Measurements from ENCODE around the gene LAMB4. TPM values are rescaled to one million over a fixed set of nuclear protein-coding genes. Genes with fewer than 3 reads are reported as not detected.
A peak's percentile ranks its signal among the peaks of the same experiment; 100 is the strongest.

Gene LAMB4
- polyA plus RNA-seq, 1 donor = 0.42 TPM

- peaks cover 38% of the 10 kb centered on the region for H3K4me1 ChIP-seq (ENCODE audit: control insufficient read depth, insufficient read depth, low read length)
- H3K4me3 ChIP-seq (ENCODE audit: low read length) = no peak overlapping the region
- no CpG with 5 or more reads among the region's 3 CpGs for WGBS (ENCODE audit: insufficient coverage, low lambda C conversion rate)
These were observed 131.3 kb downstream of the LAMB4 start for GRCh38 chr7:107998660-107999480.

DNA sequence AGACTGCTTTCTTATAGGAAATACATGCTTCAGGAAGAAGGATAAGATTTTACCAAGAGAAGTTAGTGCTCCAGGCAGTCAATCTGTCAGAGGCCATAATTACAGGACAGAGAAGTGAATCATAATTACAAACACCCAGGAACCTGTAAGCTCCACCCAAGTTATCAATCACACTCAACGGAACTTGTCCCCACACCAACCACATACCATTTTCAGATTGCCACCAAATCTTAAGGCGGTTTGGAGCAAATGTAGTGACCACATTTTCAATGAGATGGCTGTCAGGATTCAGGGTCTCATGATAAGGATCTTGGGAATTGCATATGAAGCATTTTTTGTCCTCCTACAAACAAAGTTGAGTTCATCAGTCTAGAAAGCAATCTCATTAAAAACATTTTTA lies 132.0 kb downstream of the LAMB4 start:
- Histone ChIP-seq H3K4me1 (ENCODE audit: control insufficient read depth, insufficient read depth, low read length) (peaks cover 40% of the 10 kb centered on the region), H3K9me3 (ENCODE audit: control insufficient read depth, low read depth, low read length) (no peaks in the 10 kb centered on the region), H3K27ac (ENCODE audit: low read length) (no peak overlapping the region), H3K36me3 (ENCODE audit: control insufficient read depth, insufficient read depth, low read length) (peaks cover 24% of the 10 kb centered on the region), H3K27me3 (ENCODE audit: control insufficient read depth, insufficient read depth, low read length) (no peaks in the 10 kb centered on the region), H3K4me3 (ENCODE audit: low read length) (no peak overlapping the region)
- no peak for DNase-seq
- no CpG with 5 or more reads among the region's 2 CpGs for WGBS (ENCODE audit: insufficient coverage, low lambda C conversion rate)

More at GRCh38 chr7:107998660-107999480, 131.3 kb downstream of the LAMB4 start:
- H3K9me3 ChIP-seq (ENCODE audit: control insufficient read depth, low read depth, low read length) = no peaks in the 10 kb centered on the region
- H3K27me3 ChIP-seq (ENCODE audit: control insufficient read depth, insufficient read depth, low read length) = no peaks in the 10 kb centered on the region
- H3K36me3 ChIP-seq (ENCODE audit: control insufficient read depth, insufficient read depth, low read length) = peaks cover 17% of the 10 kb centered on the region
- no peak overlapping the region for H3K27ac ChIP-seq (ENCODE audit: low read length)
- DNase-seq = no peak

DNA sequence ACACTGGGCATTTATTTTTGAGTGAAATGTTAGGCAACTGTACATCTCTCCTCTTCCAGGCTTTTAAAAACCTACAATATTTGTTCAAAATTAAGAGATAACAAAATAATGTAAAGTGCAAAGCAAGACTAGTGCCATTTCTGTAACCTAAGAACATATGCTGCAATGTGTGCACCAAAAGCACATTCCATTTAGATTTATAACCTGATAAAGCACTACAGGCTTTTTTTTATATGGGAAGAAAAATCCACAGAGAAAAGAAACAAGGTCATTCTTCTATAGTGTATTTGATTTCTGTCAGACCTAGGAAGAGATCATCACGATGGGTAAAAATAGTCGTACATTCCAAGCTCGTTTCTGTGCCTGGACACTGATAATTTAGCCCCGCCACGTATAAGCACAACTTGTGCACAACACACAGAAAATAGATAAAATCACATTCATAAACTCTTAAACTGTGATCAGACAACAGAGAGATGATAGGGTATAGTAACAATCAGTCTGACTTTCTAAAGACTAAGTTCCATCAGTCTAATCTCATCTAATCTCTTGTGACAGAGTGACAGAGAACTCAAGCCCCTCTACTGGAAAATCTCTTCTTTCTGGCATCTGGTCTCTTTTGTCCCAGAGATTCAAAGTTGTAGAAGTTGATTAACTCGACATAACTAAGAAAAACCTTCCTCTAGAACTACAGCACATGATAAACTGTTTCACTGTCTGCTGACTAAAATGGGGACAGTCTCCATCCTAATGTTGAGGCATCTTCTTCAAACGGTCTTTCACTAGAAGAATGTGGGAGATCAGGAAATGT lies 133.9 kb downstream of the LAMB4 start:
- Histone ChIP-seq H3K4me1 (ENCODE audit: control insufficient read depth, insufficient read depth, low read length) (peaks cover 39% of the 10 kb centered on the region), H3K27me3 (ENCODE audit: control insufficient read depth, insufficient read depth, low read length) (no peaks in the 10 kb centered on the region), H3K27ac (ENCODE audit: low read length) (peak overlapping the region; percentile 4), H3K36me3 (ENCODE audit: control insufficient read depth, insufficient read depth, low read length) (peaks cover 36% of the 10 kb centered on the region), H3K4me3 (ENCODE audit: low read length) (no peak overlapping the region), H3K9me3 (ENCODE audit: control insufficient read depth, low read depth, low read length) (no peaks in the 10 kb centered on the region)
- no peak for DNase-seq
- no CpG with 5 or more reads among the region's 7 CpGs for WGBS (ENCODE audit: insufficient coverage, low lambda C conversion rate)

DNA sequence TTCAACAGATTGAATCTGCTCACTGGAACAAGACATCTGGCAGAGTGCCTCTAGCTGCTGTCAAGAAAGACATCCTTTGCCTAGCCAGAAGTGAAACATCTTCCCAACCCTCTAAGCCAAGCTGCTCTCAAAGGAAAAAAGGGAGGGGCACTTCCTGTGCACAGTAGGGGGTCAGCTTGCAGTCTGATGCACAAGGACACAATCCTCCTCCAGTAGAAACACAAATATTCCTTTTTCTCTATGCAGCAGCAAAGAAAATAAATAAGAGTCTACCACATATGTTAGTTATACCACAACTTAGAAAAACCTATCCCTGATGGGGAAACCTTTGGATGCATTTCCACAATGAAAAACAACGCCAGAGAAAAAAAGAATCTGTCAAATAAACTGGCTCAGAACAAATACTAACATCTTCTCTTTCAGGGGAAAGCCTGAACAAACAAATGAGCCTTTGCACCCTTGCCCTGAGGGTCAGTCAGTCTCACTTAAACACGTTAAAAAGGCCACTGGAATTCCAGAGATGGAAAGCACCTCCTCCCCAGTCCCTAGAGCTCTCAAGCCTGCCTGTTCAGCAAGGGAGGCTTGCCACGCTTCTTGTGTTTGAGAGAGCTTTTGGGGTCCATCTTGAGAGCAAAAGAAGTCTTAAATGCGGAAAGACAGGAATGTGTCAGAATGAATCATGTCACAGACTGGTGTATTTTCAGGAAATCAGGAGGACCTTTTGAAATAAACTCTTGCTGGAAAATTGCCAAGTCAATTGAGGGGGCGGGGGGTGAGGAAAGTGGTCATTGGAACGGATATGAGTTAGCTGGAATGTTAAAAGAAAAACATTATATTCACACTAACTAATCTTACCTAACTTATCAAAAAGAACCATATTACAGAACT lies 134.7 kb downstream of the LAMB4 start:
- peak in 1 of 2 donors; percentile 50 for DNase-seq
- H3K27ac ChIP-seq (ENCODE audit: low read length) = peak overlapping the region; percentile 47
- H3K27me3 ChIP-seq (ENCODE audit: control insufficient read depth, insufficient read depth, low read length) = no peaks in the 10 kb centered on the region
- H3K4me1 ChIP-seq (ENCODE audit: control insufficient read depth, insufficient read depth, low read length) = peaks cover 35% of the 10 kb centered on the region
- H3K9me3 ChIP-seq (ENCODE audit: control insufficient read depth, low read depth, low read length) = no peaks in the 10 kb centered on the region
- H3K4me3 ChIP-seq (ENCODE audit: low read length) = no peak overlapping the region
- WGBS (ENCODE audit: insufficient coverage, low lambda C conversion rate) = no CpG with 5 or more reads among the region's 6 CpGs
- peaks cover 35% of the 10 kb centered on the region for H3K36me3 ChIP-seq (ENCODE audit: control insufficient read depth, insufficient read depth, low read length)

DNA sequence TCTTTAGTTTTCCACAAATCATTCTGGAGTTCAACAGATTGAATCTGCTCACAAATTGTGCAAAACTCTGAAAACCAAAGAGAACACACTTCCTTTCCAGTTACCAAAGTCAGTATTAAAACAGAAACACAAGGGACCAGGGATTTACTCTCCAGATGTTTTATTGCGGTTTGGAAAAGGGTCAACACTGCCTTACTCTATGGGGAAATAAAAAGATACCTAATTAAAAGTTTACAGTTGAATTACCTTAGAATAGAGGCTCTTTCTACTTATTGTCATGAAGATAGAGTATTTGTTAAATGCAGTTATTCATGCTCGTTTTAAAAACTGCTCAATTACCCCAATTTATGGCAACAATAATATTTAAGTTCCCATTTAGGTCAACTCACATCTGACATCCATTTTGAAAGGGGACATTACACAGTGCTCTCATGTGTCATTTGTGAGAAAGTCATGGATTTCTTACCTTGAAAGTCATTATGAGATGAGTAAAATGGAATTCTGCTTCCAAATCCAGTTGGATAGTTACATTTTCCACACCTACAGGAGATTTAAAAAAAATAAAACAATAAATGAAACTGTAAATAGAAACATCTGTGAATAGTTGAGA lies 135.6 kb downstream of the LAMB4 start:
- Histone ChIP-seq H3K36me3 (ENCODE audit: control insufficient read depth, insufficient read depth, low read length) (peaks cover 41% of the 10 kb centered on the region), H3K4me1 (ENCODE audit: control insufficient read depth, insufficient read depth, low read length) (peaks cover 31% of the 10 kb centered on the region), H3K9me3 (ENCODE audit: control insufficient read depth, low read depth, low read length) (no peaks in the 10 kb centered on the region), H3K27me3 (ENCODE audit: control insufficient read depth, insufficient read depth, low read length) (no peaks in the 10 kb centered on the region), H3K4me3 (ENCODE audit: low read length) (no peak overlapping the region), H3K27ac (ENCODE audit: low read length) (peak overlapping the region; percentile 47)
- no peak for DNase-seq
- WGBS (ENCODE audit: insufficient coverage, low lambda C conversion rate) = 18% methylated on average over 2 of the region's 2 CpGs

GRCh38 chr7:107993891-107994291 lies 136.3 kb downstream of the LAMB4 start:
- WGBS (ENCODE audit: insufficient coverage, low lambda C conversion rate) = no CpG with 5 or more reads among the region's 1 CpG
- DNase-seq = peak in 1 of 2 donors; percentile 82
- no peaks in the 10 kb centered on the region for H3K27me3 ChIP-seq (ENCODE audit: control insufficient read depth, insufficient read depth, low read length)
- H3K27ac ChIP-seq (ENCODE audit: low read length) = peak overlapping the region; percentile 47
- peaks cover 44% of the 10 kb centered on the region for H3K36me3 ChIP-seq (ENCODE audit: control insufficient read depth, insufficient read depth, low read length)
- no peaks in the 10 kb centered on the region for H3K9me3 ChIP-seq (ENCODE audit: control insufficient read depth, low read depth, low read length)
- peaks cover 31% of the 10 kb centered on the region for H3K4me1 ChIP-seq (ENCODE audit: control insufficient read depth, insufficient read depth, low read length)
- H3K4me3 ChIP-seq (ENCODE audit: low read length) = no peak overlapping the region

DNA sequence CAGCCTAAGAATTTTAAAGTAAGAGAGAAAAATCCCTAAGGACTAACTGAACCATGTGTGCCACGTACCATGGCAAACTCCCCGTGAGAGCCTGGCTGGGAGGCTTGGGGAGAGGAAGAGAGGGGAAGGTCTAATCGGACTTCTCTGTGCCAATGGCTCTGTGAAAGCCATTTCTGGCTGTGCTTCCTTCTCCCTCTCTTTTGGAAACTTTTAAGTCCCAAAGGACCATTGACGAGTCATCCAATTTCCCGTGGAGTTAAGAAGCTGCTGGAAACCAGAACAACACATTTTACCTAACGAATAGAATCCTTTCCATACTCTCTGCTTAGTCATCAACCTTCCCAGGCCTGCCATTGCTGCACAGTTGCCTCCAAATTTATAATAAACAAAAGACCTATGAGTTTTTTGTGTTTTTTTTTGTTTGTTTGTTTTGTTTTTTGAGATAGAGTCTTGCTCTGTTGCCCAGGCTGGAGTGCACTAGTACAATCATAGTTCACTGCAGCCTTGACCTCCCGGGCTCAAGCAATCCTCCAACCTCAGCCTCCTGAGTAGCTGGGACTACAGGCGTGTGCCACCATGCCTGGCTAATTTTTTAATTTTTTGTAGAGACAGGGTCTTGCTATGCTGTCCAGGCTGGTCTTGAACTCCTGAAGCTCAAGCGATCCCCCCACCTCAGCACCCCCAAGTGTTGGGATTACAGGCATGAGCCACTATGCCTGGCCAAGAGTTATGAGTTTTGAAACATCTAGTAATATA lies 140.4 kb downstream of the LAMB4 start:
- peaks cover 14% of the 10 kb centered on the region for H3K4me1 ChIP-seq (ENCODE audit: control insufficient read depth, insufficient read depth, low read length)
- no peaks in the 10 kb centered on the region for H3K9me3 ChIP-seq (ENCODE audit: control insufficient read depth, low read depth, low read length)
- no peak for DNase-seq
- no peak overlapping the region for H3K4me3 ChIP-seq (ENCODE audit: low read length)
- H3K27ac ChIP-seq (ENCODE audit: low read length) = no peak overlapping the region
- no peaks in the 10 kb centered on the region for H3K27me3 ChIP-seq (ENCODE audit: control insufficient read depth, insufficient read depth, low read length)
- WGBS (ENCODE audit: insufficient coverage, low lambda C conversion rate) = 100% methylated on average over 2 of the region's 9 CpGs
- H3K36me3 ChIP-seq (ENCODE audit: control insufficient read depth, insufficient read depth, low read length) = peaks cover 74% of the 10 kb centered on the region

DNA sequence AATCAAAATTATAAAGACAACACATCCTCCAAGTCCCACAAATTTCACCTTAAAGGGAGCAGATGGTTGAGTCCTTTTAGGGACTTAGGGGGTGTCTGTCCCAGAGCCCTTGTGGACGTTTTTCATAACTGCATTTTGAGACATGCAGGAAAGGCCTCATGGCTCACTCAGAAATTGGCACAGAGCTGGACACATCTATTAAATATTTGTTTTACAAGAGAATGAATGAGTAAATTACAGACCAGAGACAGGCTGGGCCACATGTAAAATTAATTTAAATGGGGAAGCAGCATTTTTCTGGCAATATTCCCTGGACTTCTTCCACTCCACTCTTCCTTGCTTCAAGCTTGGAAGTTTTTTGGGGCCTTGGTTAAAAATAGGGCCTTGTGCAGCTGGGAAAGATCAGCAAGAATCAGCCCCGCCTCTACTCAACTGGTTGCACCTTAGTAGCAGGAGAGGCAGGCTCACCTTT lies 147.2 kb downstream of the LAMB4 start:
- peaks cover 67% of the 10 kb centered on the region for H3K36me3 ChIP-seq (ENCODE audit: control insufficient read depth, insufficient read depth, low read length)
- H3K9me3 ChIP-seq (ENCODE audit: control insufficient read depth, low read depth, low read length) = no peaks in the 10 kb centered on the region
- H3K4me3 ChIP-seq (ENCODE audit: low read length) = no peak overlapping the region
- DNase-seq = peak in 1 of 2 donors; percentile 43
- no peaks in the 10 kb centered on the region for H3K4me1 ChIP-seq (ENCODE audit: control insufficient read depth, insufficient read depth, low read length)
- H3K27me3 ChIP-seq (ENCODE audit: control insufficient read depth, insufficient read depth, low read length) = no peaks in the 10 kb centered on the region
- no peak overlapping the region for H3K27ac ChIP-seq (ENCODE audit: low read length)
- WGBS (ENCODE audit: insufficient coverage, low lambda C conversion rate) = no CpG with 5 or more reads among the region's 2 CpGs

DNA sequence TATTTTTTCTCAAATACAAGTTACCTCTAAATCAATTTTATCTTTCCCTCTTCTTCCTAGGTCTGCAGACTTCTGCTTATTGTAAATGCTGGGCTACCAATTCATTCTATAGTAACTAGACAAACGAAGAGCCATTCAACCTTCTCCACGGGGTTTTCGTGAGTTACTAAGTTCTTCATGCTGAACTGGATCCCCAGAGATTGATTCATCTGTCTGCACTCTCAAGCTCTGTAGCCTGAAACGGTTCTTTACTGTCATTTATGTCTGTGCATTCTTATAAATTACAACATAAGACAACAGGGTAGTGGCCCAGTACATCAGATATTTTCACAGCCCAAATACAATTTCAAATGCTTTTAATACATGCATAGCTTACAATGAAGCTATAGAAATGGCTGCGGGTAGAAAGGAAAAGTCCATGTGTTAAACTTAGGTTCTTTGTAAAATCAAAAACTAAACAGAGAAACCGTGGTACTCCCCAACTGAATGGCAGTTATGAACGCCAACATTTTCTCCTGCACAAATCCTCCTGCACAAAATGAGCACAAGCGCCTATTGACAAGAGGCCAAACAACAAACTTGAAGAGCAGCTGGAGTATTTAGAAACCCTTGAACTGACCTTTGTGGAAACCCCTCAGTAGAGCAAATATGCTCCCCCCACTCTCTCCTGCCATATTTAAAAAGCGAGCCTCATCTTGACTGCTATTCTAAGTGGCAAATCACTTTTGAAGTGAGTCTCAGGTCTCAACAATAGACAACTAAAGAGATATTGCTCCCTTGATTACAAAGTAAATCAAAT lies 147.9 kb downstream of the LAMB4 start:
- no peaks in the 10 kb centered on the region for H3K4me1 ChIP-seq (ENCODE audit: control insufficient read depth, insufficient read depth, low read length)
- 70% methylated on average over 2 of the region's 9 CpGs for WGBS (ENCODE audit: insufficient coverage, low lambda C conversion rate)
- H3K36me3 ChIP-seq (ENCODE audit: control insufficient read depth, insufficient read depth, low read length) = peaks cover 67% of the 10 kb centered on the region
- no peak overlapping the region for H3K4me3 ChIP-seq (ENCODE audit: low read length)
- no peak for DNase-seq
- no peak overlapping the region for H3K27ac ChIP-seq (ENCODE audit: low read length)
- no peaks in the 10 kb centered on the region for H3K27me3 ChIP-seq (ENCODE audit: control insufficient read depth, insufficient read depth, low read length)
- no peaks in the 10 kb centered on the region for H3K9me3 ChIP-seq (ENCODE audit: control insufficient read depth, low read depth, low read length)
